ENCODE data around the gene TMC1.

GRCh38 chr9:72565535-72565934 lies 44.1 kb downstream of the TMC1 start:
- TF ChIP-seq CTCF (IDR thresholded peaks at IDR 0.05) (no peak), POLR2A (IDR thresholded peaks at IDR 0.05) (no peak)
